T-helper 9 cell (primary cell): ENCODE measurements around the gene GFPT1.

Source experiments
- DNase-seq: peaks from one replicate; pipeline ENCODE4 v3.0.0-alpha.2; 2020

GFPT1 gene

GRCh38 chr2:69315160-69315761, 71.8 kb downstream of the GFPT1 start:
- no peak for DNase-seq

DNA sequence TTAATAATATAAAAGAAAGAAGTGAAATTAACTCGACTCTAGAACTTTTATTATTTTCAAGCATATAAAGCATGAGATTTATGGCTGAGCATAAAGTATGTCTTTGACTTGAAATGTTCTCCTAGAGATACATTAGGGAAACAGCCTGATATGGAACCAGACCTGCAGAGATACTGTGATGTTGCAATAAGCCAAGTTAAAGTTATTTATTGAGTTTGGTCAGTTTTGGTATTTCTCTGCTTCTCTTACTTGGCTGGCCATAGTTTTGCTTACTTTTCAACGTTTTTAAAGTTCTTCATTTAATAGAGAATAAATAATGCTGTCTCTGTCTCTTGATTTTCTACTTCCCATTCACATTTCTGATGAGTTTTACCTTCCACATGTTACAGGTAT, 76.0 kb downstream of the GFPT1 start:
- no peak for DNase-seq

GRCh38 chr2:69310111-69311023, 76.7 kb downstream of the GFPT1 start:
- DNase-seq, result no peak

- DNase-seq, result no peak
Observed at GRCh38 chr2:69309351-69310110, 77.5 kb downstream of the GFPT1 start.

GRCh38 chr2:69308338-69308737, 78.7 kb downstream of the GFPT1 start:
- DNase-seq, result no peak

DNA sequence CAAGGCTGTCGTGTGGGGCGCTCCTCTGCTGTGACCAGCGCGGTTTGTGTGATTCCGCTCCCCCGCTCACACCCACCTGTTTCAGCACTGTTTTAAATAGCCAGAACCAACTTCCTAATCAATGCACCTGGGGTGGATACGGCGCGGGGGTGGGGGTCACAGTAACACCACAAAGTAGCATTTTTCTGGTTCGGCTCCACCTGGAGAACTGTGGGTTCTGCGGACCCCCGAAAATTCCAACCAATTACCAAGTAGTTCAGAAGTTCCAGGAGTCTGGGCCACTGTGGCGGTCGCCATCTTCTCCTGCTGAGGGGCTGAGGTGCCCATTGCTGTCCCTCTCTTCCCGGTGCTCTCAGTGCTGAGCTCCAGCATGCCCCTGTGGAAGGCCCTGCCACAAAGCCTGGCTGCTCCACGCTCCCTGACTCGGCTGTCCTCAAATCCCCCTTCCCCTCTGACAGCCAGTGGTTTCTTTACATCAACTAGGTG, 79.4 kb downstream of the GFPT1 start:
- no peak for DNase-seq

DNA sequence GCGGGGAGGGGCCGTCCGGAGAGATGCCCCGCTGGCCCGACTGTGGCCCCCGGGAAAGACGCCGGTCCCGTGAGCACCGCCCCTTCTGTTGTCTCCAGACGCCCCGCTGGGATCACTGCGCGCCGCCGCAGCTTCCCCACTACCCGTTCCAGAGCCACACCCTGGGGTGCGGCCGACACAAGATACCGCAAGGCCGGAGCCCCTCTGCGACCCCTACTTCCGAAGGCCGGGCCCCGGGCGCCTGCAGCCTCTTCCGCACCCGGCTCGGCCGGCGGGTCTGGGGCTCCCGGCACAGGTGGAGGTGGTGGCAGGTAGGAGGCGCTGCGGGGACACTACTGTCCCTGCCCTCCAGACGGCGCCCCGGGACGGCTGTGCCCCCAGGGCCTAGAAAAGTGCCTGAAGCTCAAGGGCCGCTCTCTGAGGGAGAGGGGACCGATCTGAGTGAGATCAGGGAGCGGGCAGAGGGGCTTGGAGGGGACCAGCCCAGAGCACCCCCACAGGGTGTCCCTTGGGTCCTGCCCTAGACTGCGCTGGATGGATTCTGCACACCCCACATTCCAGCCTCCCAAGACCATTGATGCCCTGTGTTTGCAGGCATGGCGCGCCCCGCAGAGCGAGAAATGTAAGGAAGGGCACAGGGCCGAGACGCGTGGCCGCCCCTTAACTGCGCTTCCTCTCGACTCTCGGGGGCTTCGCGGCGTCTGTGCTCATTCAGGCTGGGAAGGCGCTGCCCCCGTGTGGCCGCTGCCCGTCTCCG, 80.0 kb downstream of the GFPT1 start:
- peak; percentile 38 for DNase-seq

- DNase-seq, result no peak
Observed at GRCh38 chr2:69306393-69306821, 80.6 kb downstream of the GFPT1 start.

- DNase-seq, result no peak
Observed at GRCh38 chr2:69305712-69306392, 81.2 kb downstream of the GFPT1 start.

- DNase-seq, result no peak
Observed at GRCh38 chr2:69305166-69305565, 81.9 kb downstream of the GFPT1 start.

DNA sequence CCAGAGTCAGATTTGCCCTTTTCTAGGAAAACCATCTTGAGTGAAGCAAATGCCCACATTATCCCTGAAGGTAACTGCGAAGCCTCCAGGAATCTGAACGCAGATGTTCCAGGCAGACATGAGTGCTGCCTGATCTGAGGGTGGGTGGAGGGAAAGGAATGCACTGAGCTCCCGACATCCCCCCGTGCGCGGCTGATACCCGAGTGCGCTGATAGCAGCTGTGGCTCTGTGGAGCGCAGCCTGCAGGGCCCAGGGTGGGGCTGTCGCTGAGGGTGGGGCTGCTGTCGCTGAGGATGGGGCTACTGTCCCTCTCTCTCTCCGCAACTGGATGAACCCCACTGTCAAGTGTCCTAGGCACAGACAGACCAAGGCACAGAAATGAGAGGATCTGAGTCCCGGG, 82.4 kb downstream of the GFPT1 start:
- no peak for DNase-seq

DNA sequence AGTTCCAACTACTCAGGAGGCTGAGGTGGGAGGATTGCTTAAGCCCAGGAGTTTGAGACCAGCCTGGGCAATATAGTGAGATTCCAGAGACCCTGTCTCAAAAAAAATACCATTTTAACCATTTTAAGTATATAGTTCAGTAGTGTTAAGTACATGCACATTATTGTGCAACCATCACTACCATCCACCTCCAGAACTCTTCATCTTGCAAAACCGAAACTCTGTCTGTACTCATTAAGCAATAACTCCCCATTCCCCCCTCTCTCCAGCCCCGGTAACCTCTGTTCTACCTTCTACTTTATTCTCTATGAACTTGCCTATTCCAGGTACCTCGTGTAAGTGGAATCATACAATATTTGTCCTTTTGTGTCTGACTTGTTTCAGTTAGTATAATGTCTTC, 86.4 kb downstream of the GFPT1 start:
- DNase-seq, result no peak

- no peak for DNase-seq
Observed at GRCh38 chr2:69299772-69300516, 87.1 kb downstream of the GFPT1 start.

- no peak for DNase-seq
Observed at GRCh38 chr2:69298862-69299261, 88.2 kb downstream of the GFPT1 start.

GRCh38 chr2:69298261-69298660, 88.8 kb downstream of the GFPT1 start:
- DNase-seq, result no peak

DNA sequence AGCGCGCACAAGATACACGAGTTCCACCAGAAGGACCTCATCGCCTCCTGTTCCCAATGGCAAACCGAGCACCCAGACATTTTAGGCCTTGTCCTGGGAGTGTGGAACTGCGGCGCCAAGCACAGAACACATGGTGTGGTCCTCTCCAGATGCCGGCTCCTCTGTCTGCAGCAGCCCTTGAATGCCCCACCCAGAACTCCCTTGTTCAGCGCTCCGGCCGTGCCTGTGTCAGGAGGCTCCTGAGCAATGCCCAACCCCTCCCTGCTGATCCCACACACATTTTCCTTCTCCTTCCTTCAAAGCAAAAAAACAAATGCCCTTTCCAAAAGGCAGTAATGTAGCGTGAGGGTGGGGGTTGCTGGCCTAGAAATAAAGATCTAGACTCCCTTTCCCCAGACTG, 89.8 kb downstream of the GFPT1 start:
- DNase-seq, result no peak

DNA sequence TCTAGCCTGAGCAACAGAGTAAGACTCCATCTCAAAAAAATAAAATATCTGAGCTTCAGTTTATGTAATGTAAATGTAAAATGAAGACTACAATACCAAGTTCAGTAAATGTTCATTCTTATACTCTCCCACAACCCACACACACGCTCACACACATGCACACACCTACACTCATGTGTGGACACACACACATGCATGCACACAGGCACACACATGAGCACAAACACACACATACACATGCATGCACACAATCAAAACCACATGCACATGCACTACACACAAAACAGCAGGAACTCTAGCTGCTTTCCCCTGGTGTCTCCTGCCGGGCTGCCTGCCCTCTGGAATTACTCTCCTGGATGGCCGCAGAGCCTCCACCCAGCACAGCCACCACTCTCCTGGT, 90.6 kb downstream of the GFPT1 start:
- DNase-seq, result no peak

GRCh38 chr2:69292256-69292655, 94.8 kb downstream of the GFPT1 start:
- no peak for DNase-seq

DNA sequence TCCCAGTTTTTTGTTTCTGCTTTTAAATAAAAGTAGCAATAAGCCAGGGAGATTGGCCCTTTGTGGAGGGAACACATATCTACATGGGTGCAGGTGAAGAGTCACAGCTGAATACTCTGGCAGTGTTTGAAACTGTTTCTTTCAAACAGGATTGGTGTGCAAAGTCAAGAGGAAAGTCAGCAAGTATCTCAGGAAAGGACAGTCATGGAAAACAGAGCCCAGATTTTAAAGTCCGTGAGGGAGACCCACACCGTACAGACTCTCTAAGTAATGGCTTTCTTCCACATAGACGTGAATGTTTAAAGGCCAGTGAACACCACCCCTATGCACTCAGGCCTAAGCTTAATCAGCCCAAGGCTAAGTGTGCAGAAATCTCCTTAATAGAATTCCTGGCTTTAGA, 95.3 kb downstream of the GFPT1 start:
- no peak for DNase-seq

- DNase-seq, result no peak
Observed at GRCh38 chr2:69291004-69291650, 95.9 kb downstream of the GFPT1 start.

DNA sequence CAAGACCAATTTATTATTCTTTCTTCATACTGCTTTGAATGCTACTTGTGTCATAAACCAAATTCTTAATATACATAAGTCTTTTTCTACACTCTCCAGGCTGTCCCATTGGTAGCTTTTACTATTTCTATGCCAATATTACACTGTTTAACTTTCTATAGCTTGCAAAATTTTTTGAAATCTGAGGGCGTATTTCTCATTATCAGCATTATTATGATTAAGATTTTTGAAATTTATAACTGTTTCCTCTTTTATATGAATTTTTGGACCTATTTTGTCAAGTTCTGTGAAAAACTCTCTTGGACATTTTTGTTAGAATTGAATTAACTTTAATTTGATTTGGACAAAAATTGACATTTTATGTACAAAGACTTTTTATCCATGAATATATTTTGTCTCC, 98.6 kb downstream of the GFPT1 start:
- DNase-seq, result no peak
